IMR-90 (cell line): ENCODE measurements around the gene VASN. TPM values are rescaled to one million over a fixed set of nuclear protein-coding genes. Genes with fewer than 3 reads are reported as not detected.

Source experiments
- ATAC-seq: fragments of 200-7000 bp; cut with Tn5 transposase; 2 replicates; pipeline ENCODE4 v1.9.1; 2020; ENCODE audit warnings: low read depth, mild to moderate bottlenecking, moderate library complexity
- BruUV-seq: library from RNA; stranded (reverse); fragments of 400-500 nt; replicated peaks from 2 replicates; lab custom pipeline; 2021; lab: Mats Ljungman, UMichigan
- CTCF ChIA-PET: fragments of 300-600 bp; formaldehyde crosslinking; extraction: SDS; loops from one replicate; lab custom pipeline; 2021; ENCODE audit warnings: antibody characterized with exemption; lab: Yijun Ruan, JAX
- POLR2A ChIA-PET: fragments of 300-600 bp; sonication (Branson Sonifier 250); formaldehyde crosslinking; loops from one replicate; lab custom pipeline; 2022; ENCODE audit warnings: antibody characterized with exemption; ENCODE audit not compliant: unreplicated experiment; lab: Charles Lee
- DNase-seq: peaks from one replicate; pipeline ENCODE4 v3.0.0; 2013
- H2AFZ ChIP-seq: replicated peaks from 2 replicates; pipeline ENCODE3; 2013; ENCODE audit warnings: low read length, mild to moderate bottlenecking; ENCODE audit not compliant: poor library complexity
- H2AK5ac ChIP-seq: 2 replicates; pipeline ENCODE4 v1.6.1; 2013; ENCODE audit warnings: low read depth, low read length, inconsistent platforms
- H2AK9ac ChIP-seq: replicated peaks from 2 replicates; pipeline ENCODE3; 2013; ENCODE audit warnings: mild to moderate bottlenecking, low read depth, low read length, moderate library complexity; ENCODE audit not compliant: poor library complexity
- H2BK120ac ChIP-seq: 2 replicates; pipeline ENCODE4 v1.6.1; 2013; ENCODE audit warnings: low read depth, low read length, inconsistent platforms
- H2BK15ac ChIP-seq: 3 replicates; pipeline ENCODE4 v1.6.1; 2013; ENCODE audit warnings: low read depth, low read length, inconsistent platforms
- H2BK20ac ChIP-seq: 2 replicates; pipeline ENCODE4 v1.6.1; 2013; ENCODE audit warnings: low read depth, mild to moderate bottlenecking, inconsistent platforms, low read length, moderate library complexity
- H2BK5ac ChIP-seq: 2 replicates; pipeline ENCODE4 v1.6.1; 2013; ENCODE audit warnings: mild to moderate bottlenecking, low read depth, low read length, inconsistent platforms; ENCODE audit not compliant: poor library complexity, severe bottlenecking
- H3K14ac ChIP-seq: replicated peaks from 2 replicates; pipeline ENCODE4 v1.6.1; 2013; ENCODE audit warnings: low read depth, low read length, inconsistent platforms
- H3K18ac ChIP-seq: 2 replicates; pipeline ENCODE4 v1.6.1; 2013; ENCODE audit warnings: low read depth, low read length, control low read depth
- H3K23ac ChIP-seq: 2 replicates; pipeline ENCODE4 v1.6.1; 2013; ENCODE audit warnings: low read depth, low read length, inconsistent platforms
- H3K27ac ChIP-seq: 2 replicates; pipeline ENCODE4 v1.5.1; 2013; ENCODE audit warnings: mild to moderate bottlenecking, control low read depth, low read length; ENCODE audit not compliant: insufficient read depth
- H3K27me3 ChIP-seq: 2 replicates; pipeline ENCODE4 v1.6.1; 2013; ENCODE audit warnings: low read length; ENCODE audit not compliant: control insufficient read depth, insufficient read depth
- H3K36me3 ChIP-seq: 2 replicates; pipeline ENCODE4 v1.6.1; 2013; ENCODE audit warnings: low read length, mixed read lengths; ENCODE audit not compliant: control insufficient read depth, insufficient read depth
- H3K4ac ChIP-seq: 2 replicates; pipeline ENCODE4 v1.6.1; 2013; ENCODE audit warnings: low read depth, low read length, inconsistent platforms
- H3K4me1 ChIP-seq: 2 replicates; pipeline ENCODE4 v1.6.1; 2013; ENCODE audit warnings: low read length, mixed read lengths; ENCODE audit not compliant: control insufficient read depth, insufficient read depth
- H3K4me2 ChIP-seq: 2 replicates; pipeline ENCODE4 v1.6.1; 2013; ENCODE audit warnings: low read depth, mild to moderate bottlenecking, control low read depth, low read length, moderate library complexity
- H3K4me3 ChIP-seq: 2 replicates; pipeline ENCODE4 v1.5.1; 2013; ENCODE audit warnings: low read depth, mild to moderate bottlenecking, control low read depth, low read length, moderate library complexity; ENCODE audit not compliant: insufficient read depth
- H3K56ac ChIP-seq: 2 replicates; pipeline ENCODE4 v1.6.1; 2013; ENCODE audit warnings: low read length, inconsistent platforms; ENCODE audit not compliant: insufficient read depth; ENCODE audit errors: extremely low read depth
- H3K79me1 ChIP-seq, 2 experiments: 2 replicates each; pipeline ENCODE4 v1.6.1; 2013; ENCODE audit warnings: low read length in 2 of 2, inconsistent platforms in 1 of 2, low read depth in 1 of 2
- H3K9ac ChIP-seq: 2 replicates; pipeline ENCODE4 v1.6.1; 2013; ENCODE audit warnings: low read depth, low read length, control low read depth
- H3K9me1 ChIP-seq: 2 replicates; pipeline ENCODE4 v1.6.1; 2013; ENCODE audit warnings: low read length, inconsistent platforms; ENCODE audit not compliant: insufficient read depth
- H3K9me3 ChIP-seq: 2 replicates; pipeline ENCODE4 v1.6.1; 2013; ENCODE audit warnings: low read length; ENCODE audit not compliant: control insufficient read depth, insufficient read depth
- H4K20me1 ChIP-seq: 2 replicates; pipeline ENCODE4 v1.6.1; 2013; ENCODE audit warnings: low read length, inconsistent platforms; ENCODE audit not compliant: insufficient read depth
- H4K5ac ChIP-seq: 2 replicates; pipeline ENCODE4 v1.6.1; 2013; ENCODE audit warnings: mild to moderate bottlenecking, low read depth, low read length, control low read depth
- H4K8ac ChIP-seq, 2 experiments: 2 replicates each; pipeline ENCODE4 v1.6.1; 2013; ENCODE audit warnings: low read depth in 2 of 2, low read length in 2 of 2, control low read depth in 1 of 2, inconsistent platforms in 1 of 2
- H4K91ac ChIP-seq: 2 replicates; pipeline ENCODE4 v1.6.1; 2013; ENCODE audit warnings: low read depth, low read length, inconsistent platforms; ENCODE audit not compliant: insufficient read depth
- BHLHE40 ChIP-seq: fragments of 150-350 bp; IDR thresholded peaks from 2 replicates; pipeline ENCODE4 v1.6.1; 2016; ENCODE audit warnings: mild to moderate bottlenecking, low read depth, low read length
- CEBPB ChIP-seq: IDR thresholded peaks from 2 replicates; pipeline ENCODE4 v1.6.1; 2012; ENCODE audit warnings: low read depth, low read length, improper control_type of control experiment
- CHD1 ChIP-seq: IDR thresholded peaks from 2 replicates; pipeline ENCODE4 v1.6.1; 2012; ENCODE audit warnings: low read depth, low read length, improper control_type of control experiment
- CTCF ChIP-seq: conservative IDR thresholded peaks from 2 replicates; pipeline ENCODE4 v1.5.1; 2012; ENCODE audit warnings: mild to moderate bottlenecking, low read depth, low read length, improper control_type of control experiment
- ELK1 ChIP-seq: fragments of 150-350 bp; IDR thresholded peaks from 2 replicates; pipeline ENCODE4 v1.6.1; 2016; ENCODE audit warnings: low read depth, mild to moderate bottlenecking, low read length, moderate library complexity, borderline replicate concordance
- FOS ChIP-seq: fragments of 150-350 bp; IDR thresholded peaks from 2 replicates; pipeline ENCODE4 v1.6.1; 2016; ENCODE audit warnings: low read depth, low read length
- MAFK ChIP-seq: IDR thresholded peaks from 2 replicates; pipeline ENCODE4 v1.6.1; 2012; ENCODE audit warnings: low read depth, low read length, improper control_type of control experiment
- MAZ ChIP-seq: IDR thresholded peaks from 2 replicates; pipeline ENCODE4 v1.6.1; 2012; ENCODE audit warnings: low read depth, mild to moderate bottlenecking, low read length, improper control_type of control experiment, moderate library complexity, borderline replicate concordance
- MXI1 ChIP-seq: IDR thresholded peaks from 2 replicates; pipeline ENCODE4 v1.6.1; 2012; ENCODE audit warnings: low read depth, mild to moderate bottlenecking, low read length, moderate library complexity, borderline replicate concordance
- NFE2L2 ChIP-seq: fragments of 150-350 bp; IDR thresholded peaks from 2 replicates; pipeline ENCODE4 v1.6.1; 2016; ENCODE audit warnings: low read depth, mild to moderate bottlenecking, low read length
- POLR2A ChIP-seq: IDR thresholded peaks from 2 replicates; pipeline ENCODE4 v1.6.1; 2012; ENCODE audit warnings: mild to moderate bottlenecking, low read depth, low read length
- RAD21 ChIP-seq: IDR thresholded peaks from 2 replicates; pipeline ENCODE4 v1.6.1; 2012; ENCODE audit warnings: low read length, improper control_type of control experiment
- RCOR1 ChIP-seq: IDR thresholded peaks from 2 replicates; pipeline ENCODE4 v1.6.1; 2012; ENCODE audit warnings: mild to moderate bottlenecking, low read length, improper control_type of control experiment; ENCODE audit not compliant: insufficient replicate concordance
- RFX5 ChIP-seq: IDR thresholded peaks from 2 replicates; pipeline ENCODE4 v1.8.0; 2012; ENCODE audit warnings: low read depth, mild to moderate bottlenecking, low read length, moderate library complexity
- USF2 ChIP-seq: fragments of 150-350 bp; IDR thresholded peaks from 2 replicates; pipeline ENCODE4 v1.6.1; 2017; ENCODE audit warnings: mild to moderate bottlenecking, antibody characterized with exemption, low read length, low read depth
- WGBS, 2 experiments: methylation state at CpG; one replicate each; pipeline versions ENCODE4 v1.1.5 to v1.1.7; 2013; ENCODE audit warnings: missing lambda C conversion rate in 2 of 2; ENCODE audit not compliant: insufficient read length in 1 of 2; ENCODE audit errors: extremely low coverage in 2 of 2; 5-methylcytosine and 5-hydroxymethylcytosine counted together
- dilution Hi-C: fragments of 300-500 bp; cut with HindIII; formaldehyde crosslinking; loops from one replicate; pipeline ENCODE4 v1.14.3; 2018; ENCODE audit warnings: low sequenced_read_pairs; ENCODE audit not compliant: unreplicated experiment
- in situ Hi-C: fragments of 300-500 bp; cut with MboI; formaldehyde crosslinking; loops from 3 replicates; pipeline ENCODE4 v1.14.3; 2019; ENCODE audit warnings: low sequenced_read_pairs, inconsistent platforms, mixed read lengths
- intact Hi-C: fragments of 100-400 bp; cut with micrococcal nuclease; formaldehyde crosslinking; loops from 2 replicates; pipeline ENCODE4 v1.10.0; 2022
- polyA plus RNA-seq, 3 experiments: library from polyadenylated mRNA; depleted of rRNA; stranded (reverse); fragments of >200 nt; gene quantifications; 2 replicates each; pipeline ENCODE4 v1.2.3, GENCODE V29; 2012; ENCODE audit warnings: low replicate concordance in 1 of 3
- total RNA-seq: library from RNA; depleted of rRNA; stranded (reverse); fragments of >200 nt; gene quantifications from 2 replicates; pipeline ENCODE4 v1.2.3, GENCODE V29; 2012

The VASN gene
- total and polyA plus RNA-seq, 2 of the 4 experiments (the other 2 are of a cell fraction), result 9.3 to 87.2 TPM

GRCh38 chr16:4347765-4348509 lies 23.7 kb upstream of the VASN start:
- ATAC-seq (no peak), DNase-seq (no peak)
- dilution Hi-C loops (no loop called here), intact Hi-C loops (loop anchor here (2.0 kb wide), 1 partner anchor 25 kb away; no protein-coding TSS in a partner anchor), in situ Hi-C loops (no loop called here)
- no peak overlapping the region for H3K4me2 ChIP-seq
- no peak overlapping the region for H3K9ac ChIP-seq
- H2AK9ac ChIP-seq, result no peak overlapping the region
- H3K27me3 ChIP-seq, result no peaks in the 10 kb centered on the region
- no peak overlapping the region for H3K4ac ChIP-seq
- H2AFZ ChIP-seq, result no peak overlapping the region
- 88% methylated on average over 10 of the region's 17 CpGs; no CpG with 5 or more reads in 1 of the 2 experiments for WGBS, 2 experiments
- H2BK15ac ChIP-seq, result no peak overlapping the region
- no peak overlapping the region for H3K27ac ChIP-seq
- peaks cover 10% of the 10 kb centered on the region for H3K4me1 ChIP-seq
- H3K4me3 ChIP-seq, result no peak overlapping the region
- CTCF ChIA-PET, result no interaction called here
- H2BK120ac ChIP-seq, result no peak overlapping the region
- H4K8ac ChIP-seq, result no peak overlapping the region
- no peak overlapping the region for H3K23ac ChIP-seq
- peaks cover 12% of the 10 kb centered on the region; the same call in 1 of the 2 replicates for H3K9me1 ChIP-seq
- no peak overlapping the region for H2BK20ac ChIP-seq
- BruUV-seq, result no TSS peak
- peaks cover 33 to 75% of the 10 kb centered on the region in 2 experiments for H3K79me1 ChIP-seq
- H3K18ac ChIP-seq, result no peak overlapping the region
- H2BK5ac ChIP-seq, result no peak overlapping the region
- no peak overlapping the region for H2AK5ac ChIP-seq
- H4K91ac ChIP-seq, result no peak overlapping the region
- no peak overlapping the region for H3K14ac ChIP-seq
- H3K56ac ChIP-seq, result no peak overlapping the region
- no peaks in the 10 kb centered on the region for H3K9me3 ChIP-seq
- H4K20me1 ChIP-seq, result peaks cover 63% of the 10 kb centered on the region
- no peak overlapping the region for H4K5ac ChIP-seq
- POLR2A ChIA-PET, result no interaction called here
- peaks cover 1% of the 10 kb centered on the region; the same call in 1 of the 2 replicates for H3K36me3 ChIP-seq
- TF ChIP-seq MXI1 (no peak), RCOR1 (no peak), CHD1 (no peak), RAD21 (no peak), RFX5 (no peak), FOS (no peak), NFE2L2 (no peak), POLR2A (no peak), MAZ (no peak), CTCF (no peak), BHLHE40 (no peak), USF2 (no peak), ELK1 (no peak), MAFK (no peak), CEBPB (no peak)
